Measurements from ENCODE around the gene PSAT1. TPM values are rescaled to one million over a fixed set of nuclear protein-coding genes. Genes with fewer than 3 reads are reported as not detected.

Gene PSAT1
- total RNA-seq, 1 donor from 2014 or later: 15.2 TPM

DNA sequence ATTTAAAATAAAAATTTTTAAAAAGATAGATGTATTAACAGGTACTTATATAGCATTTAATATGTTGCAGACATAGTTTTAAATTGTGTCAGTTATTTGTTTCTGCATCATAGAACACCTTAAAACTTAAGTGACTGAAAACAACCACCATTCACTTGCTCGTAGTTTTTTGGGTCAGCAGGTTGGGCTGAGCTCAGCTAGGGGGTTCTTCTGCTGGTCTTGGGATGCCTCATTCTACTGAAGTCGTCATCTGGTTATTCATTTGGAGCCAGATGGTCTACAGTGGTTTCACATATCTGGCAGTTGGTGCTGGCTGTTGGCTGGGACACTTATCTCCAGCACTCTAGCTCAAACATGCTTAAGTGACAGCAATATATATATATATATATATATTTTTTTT, 29.6 kb downstream of the PSAT1 start:
- H3K36me3 Mint-ChIP-seq (ENCODE audit: low read depth, unreplicated experiment): no peaks in the 10 kb centered on the region
- H3K4me1 Mint-ChIP-seq (ENCODE audit: unreplicated experiment): peaks cover 5% of the 10 kb centered on the region
- no peaks in the 10 kb centered on the region for H3K9me3 Mint-ChIP-seq (ENCODE audit: unreplicated experiment)
- H3K4me3 Mint-ChIP-seq (ENCODE audit: unreplicated experiment): no peak overlapping the region
- DNase-seq (ENCODE audit: low spot score): no peak
- TF ChIP-seq, protein P1, sequence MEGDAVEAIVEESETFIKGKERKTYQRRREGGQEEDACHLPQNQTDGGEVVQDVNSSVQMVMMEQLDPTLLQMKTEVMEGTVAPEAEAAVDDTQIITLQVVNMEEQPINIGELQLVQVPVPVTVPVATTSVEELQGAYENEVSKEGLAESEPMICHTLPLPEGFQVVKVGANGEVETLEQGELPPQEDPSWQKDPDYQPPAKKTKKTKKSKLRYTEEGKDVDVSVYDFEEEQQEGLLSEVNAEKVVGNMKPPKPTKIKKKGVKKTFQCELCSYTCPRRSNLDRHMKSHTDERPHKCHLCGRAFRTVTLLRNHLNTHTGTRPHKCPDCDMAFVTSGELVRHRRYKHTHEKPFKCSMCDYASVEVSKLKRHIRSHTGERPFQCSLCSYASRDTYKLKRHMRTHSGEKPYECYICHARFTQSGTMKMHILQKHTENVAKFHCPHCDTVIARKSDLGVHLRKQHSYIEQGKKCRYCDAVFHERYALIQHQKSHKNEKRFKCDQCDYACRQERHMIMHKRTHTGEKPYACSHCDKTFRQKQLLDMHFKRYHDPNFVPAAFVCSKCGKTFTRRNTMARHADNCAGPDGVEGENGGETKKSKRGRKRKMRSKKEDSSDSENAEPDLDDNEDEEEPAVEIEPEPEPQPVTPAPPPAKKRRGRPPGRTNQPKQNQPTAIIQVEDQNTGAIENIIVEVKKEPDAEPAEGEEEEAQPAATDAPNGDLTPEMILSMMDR (IDR thresholded peaks at IDR 0.05; ENCODE audit: unreplicated experiment): no peak
- peaks cover 3% of the 10 kb centered on the region for H3K27me3 Mint-ChIP-seq (ENCODE audit: unreplicated experiment)
- H3K27ac Mint-ChIP-seq (ENCODE audit: unreplicated experiment): no peak overlapping the region

DNA sequence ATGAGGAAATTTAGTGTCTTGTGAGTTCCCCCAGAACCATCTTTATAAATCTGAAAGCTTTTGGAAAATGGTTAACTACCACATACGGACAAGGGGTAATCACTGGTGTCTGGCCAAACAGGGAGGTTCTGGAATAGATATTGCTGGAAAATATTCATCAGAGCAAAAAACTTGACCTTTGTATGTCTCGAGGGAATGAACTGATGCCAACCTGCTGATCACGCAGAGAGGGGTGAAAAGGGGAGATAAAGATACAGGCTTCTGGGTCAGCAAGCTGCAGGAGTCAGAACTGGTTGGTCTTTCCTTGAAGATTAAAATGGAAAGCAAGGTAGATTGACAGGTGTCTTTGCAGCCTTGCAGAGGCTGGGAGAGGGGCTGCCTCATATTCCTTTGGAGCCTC, 35.5 kb downstream of the PSAT1 start:
- no peaks in the 10 kb centered on the region for H3K36me3 Mint-ChIP-seq (ENCODE audit: low read depth, unreplicated experiment)
- H3K27me3 Mint-ChIP-seq (ENCODE audit: unreplicated experiment): peaks cover 2% of the 10 kb centered on the region
- H3K4me3 Mint-ChIP-seq (ENCODE audit: unreplicated experiment): no peak overlapping the region
- H3K9me3 Mint-ChIP-seq (ENCODE audit: unreplicated experiment): no peaks in the 10 kb centered on the region
- no peaks in the 10 kb centered on the region for H3K4me1 Mint-ChIP-seq (ENCODE audit: unreplicated experiment)
- no peak overlapping the region for H3K27ac Mint-ChIP-seq (ENCODE audit: unreplicated experiment)
- DNase-seq (ENCODE audit: low spot score): no peak
- TF ChIP-seq, protein P1 (IDR thresholded peaks at IDR 0.05; ENCODE audit: unreplicated experiment): no peak

DNA sequence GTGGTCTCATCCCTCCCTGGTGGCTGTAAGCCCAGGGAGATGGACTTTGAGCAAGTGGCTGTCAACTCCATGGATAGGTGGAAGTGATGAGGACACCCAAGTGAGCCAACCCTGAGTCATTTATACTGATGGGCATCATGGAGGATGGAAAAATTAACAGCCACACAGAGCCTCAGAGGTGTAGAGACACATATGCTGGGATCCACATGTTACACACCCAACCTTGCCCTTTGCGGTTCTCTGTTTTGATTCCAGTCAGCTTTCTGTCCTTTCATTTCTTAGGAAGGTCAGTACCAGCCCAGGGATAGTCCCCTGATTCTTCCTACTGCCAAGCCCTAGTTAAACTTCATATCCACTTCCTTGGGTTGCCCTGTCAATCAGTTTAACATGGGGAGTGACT, 51.9 kb downstream of the PSAT1 start:
- TF ChIP-seq, protein P1 (IDR thresholded peaks at IDR 0.05; ENCODE audit: unreplicated experiment): no peak
- Mint-ChIP-seq H3K9me3 (ENCODE audit: unreplicated experiment) (no peaks in the 10 kb centered on the region), H3K27me3 (ENCODE audit: unreplicated experiment) (no peaks in the 10 kb centered on the region), H3K27ac (ENCODE audit: unreplicated experiment) (no peak overlapping the region), H3K4me3 (ENCODE audit: unreplicated experiment) (no peak overlapping the region), H3K36me3 (ENCODE audit: low read depth, unreplicated experiment) (no peaks in the 10 kb centered on the region), H3K4me1 (ENCODE audit: unreplicated experiment) (peaks cover 4% of the 10 kb centered on the region)
- no peak for DNase-seq (ENCODE audit: low spot score)

DNA sequence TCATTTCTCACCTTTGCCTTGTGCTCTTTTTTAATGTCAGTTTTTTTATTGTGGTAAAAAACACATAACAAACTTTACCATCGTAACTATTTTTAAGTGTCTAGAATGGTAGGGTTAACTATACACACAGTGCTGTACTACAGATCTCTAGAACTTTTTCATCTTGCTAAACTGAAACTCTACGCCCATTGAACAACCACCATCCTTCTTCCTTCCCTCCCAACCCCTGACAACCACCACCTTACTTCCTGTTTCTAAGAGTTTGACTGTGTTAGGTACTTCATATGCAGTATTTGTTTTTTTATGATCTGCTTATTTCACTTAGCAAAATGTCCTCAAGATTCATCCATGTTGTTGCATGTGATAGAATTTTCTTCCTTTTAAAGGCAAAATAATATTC, 54.9 kb downstream of the PSAT1 start:
- no peaks in the 10 kb centered on the region for H3K27me3 Mint-ChIP-seq (ENCODE audit: unreplicated experiment)
- H3K27ac Mint-ChIP-seq (ENCODE audit: unreplicated experiment): no peak overlapping the region
- H3K9me3 Mint-ChIP-seq (ENCODE audit: unreplicated experiment): no peaks in the 10 kb centered on the region
- no peaks in the 10 kb centered on the region for H3K36me3 Mint-ChIP-seq (ENCODE audit: low read depth, unreplicated experiment)
- no peak for DNase-seq (ENCODE audit: low spot score)
- peaks cover 17% of the 10 kb centered on the region for H3K4me1 Mint-ChIP-seq (ENCODE audit: unreplicated experiment)
- H3K4me3 Mint-ChIP-seq (ENCODE audit: unreplicated experiment): no peak overlapping the region
- TF ChIP-seq, protein P1 (IDR thresholded peaks at IDR 0.05; ENCODE audit: unreplicated experiment): no peak

DNA sequence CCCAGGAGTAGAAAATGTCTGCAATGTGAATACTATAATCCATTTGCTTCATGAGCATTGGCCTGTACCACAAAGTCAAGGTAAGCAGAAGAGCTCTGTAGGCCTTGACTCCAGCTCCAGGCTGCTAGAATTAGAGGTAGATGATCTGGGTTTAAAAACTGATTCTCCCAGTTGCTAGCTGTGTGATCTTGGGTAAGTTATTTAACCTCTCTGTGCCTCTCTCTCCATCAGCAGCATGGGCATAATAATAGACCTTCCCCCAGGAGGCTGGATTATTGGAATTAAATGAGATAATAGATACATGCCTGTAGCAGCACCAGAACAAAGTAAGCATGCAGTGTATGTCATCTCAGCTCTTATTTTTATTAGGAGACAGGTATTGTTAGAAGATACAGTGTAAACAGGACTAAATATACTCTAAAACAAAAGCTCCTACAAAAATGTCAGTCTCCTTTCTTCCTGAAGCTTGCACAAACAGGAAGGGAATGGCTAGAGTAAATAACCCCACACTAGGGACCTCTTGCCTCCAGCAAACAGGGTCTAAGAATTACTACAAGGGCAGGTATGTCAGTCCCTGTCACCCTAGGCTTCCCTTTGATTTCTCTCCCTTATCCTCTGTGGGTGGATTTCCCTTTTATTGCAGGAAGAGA, 57.5 kb downstream of the PSAT1 start:
- H3K4me3 Mint-ChIP-seq (ENCODE audit: unreplicated experiment): no peak overlapping the region
- H3K4me1 Mint-ChIP-seq (ENCODE audit: unreplicated experiment): peaks cover 17% of the 10 kb centered on the region
- no peaks in the 10 kb centered on the region for H3K27me3 Mint-ChIP-seq (ENCODE audit: unreplicated experiment)
- TF ChIP-seq, protein P1 (IDR thresholded peaks at IDR 0.05; ENCODE audit: unreplicated experiment): no peak
- DNase-seq (ENCODE audit: low spot score): no peak
- H3K36me3 Mint-ChIP-seq (ENCODE audit: low read depth, unreplicated experiment): no peaks in the 10 kb centered on the region
- no peak overlapping the region for H3K27ac Mint-ChIP-seq (ENCODE audit: unreplicated experiment)
- H3K9me3 Mint-ChIP-seq (ENCODE audit: unreplicated experiment): no peaks in the 10 kb centered on the region
